NCI-H1930 (cell line): ENCODE data around the gene OR2J2.
"Not testable (repeated sequence)": the region's sequence is repeated elsewhere in the genome, so short reads cannot be mapped to it uniquely, and the experiment has no call there.

ENCODE experiments used
- DNase-seq, 2 experiments: peaks; one replicate each; lab custom pipeline; 2025; lab: John Stamatoyannopoulos, UW

OR2J2 gene

DNA sequence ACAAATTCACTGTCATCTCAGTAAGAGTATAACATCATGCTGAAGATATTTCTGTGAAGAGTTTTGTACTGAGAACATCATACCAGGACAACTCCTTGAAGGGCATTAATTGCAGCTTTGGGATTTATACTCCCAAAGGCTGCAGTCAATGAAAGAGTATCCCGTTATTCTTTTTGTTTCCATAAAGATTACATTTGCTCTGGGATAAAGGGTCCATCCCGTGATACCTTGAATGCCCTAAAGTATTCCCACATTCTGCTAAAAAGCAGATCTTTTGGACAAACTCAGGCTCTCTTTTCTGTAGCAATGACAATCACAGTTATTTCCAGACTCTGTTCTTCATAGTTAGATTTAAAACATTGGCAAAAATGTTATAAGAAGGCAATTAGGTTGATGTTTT lies at the start of gene OR2J2:
Gene OR2J2, plus strand, starts transcription at position 301 of the 400 bp plus-strand sequence. CDS start 2,729 bp downstream, outside the sequence.
- DNase-seq = not testable (repeated sequence)

DNA sequence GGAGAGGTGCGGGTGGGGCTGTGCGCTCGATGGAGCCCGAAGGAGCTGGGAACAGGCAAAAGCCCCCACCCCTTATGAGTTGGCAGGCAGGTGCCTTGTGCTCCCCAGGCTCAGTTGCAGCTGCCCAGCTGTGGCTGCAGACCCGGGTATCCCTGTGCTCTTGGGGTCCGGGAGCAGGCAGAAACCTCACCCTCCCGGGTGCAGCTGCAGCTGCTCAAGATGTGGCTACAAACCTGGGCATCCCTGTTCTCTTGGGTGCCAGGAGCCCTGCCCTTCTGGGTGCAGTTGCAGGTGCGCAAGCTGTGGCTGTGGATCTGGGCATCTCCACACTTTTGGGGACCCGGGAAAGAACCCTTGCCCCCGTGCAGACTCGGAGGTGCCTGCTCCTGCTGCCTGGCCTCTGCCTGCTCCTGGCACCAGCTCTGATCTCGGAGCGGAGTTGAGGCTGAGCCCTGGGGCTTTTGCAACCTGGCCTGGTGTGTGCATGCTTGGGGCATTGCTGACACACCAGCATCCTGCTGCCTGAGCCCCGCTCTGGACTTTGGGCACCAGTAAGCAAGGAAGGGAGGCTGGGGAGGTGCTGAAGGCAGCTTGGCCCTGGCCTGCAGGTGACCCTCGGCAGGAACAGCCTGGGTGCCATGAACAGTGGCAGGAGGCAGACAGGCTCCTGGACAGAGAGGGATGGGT lies 41.2 kb upstream of the OR2J2 start:
- DNase-seq = no peak

DNA sequence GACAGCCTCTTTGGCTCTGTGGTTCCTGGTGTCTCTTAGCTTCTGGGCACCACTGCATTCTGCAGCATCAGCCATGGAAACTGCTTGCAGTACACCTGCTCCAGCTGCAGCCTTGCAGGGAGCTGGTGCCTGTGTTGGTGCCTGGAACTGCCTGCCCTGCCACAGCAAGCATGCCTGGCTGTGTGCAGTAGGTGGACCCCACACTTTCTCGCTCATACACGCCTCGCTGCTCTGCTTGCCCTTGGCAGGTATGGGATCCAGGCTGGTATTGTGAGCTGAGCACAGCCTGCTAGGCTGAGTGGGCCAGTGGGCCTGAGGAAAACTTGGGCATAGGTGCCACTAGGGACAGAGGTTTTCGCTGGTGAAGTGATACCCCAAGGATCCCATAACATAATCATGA lies 40.1 kb upstream of the OR2J2 start:
- DNase-seq = no peak

DNA sequence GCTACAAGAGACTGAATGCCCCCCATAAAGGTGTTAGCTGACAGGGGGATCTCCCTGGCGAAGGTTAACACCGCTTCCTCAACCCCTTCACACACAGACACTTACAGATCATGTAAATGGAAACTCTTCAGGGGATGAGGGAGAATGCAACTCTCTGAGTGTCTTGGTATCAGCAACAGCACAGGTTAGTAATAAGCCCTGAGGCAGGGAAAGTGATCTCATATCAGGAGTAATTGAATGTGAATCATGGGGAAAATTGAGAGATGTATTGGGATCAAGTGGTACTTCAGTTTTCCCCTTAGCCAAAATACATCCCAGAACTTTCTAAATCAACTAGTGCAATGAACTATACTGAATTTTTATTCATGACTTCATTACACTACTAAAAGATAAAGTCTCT lies 39.0 kb upstream of the OR2J2 start:
- DNase-seq = no peak

DNA sequence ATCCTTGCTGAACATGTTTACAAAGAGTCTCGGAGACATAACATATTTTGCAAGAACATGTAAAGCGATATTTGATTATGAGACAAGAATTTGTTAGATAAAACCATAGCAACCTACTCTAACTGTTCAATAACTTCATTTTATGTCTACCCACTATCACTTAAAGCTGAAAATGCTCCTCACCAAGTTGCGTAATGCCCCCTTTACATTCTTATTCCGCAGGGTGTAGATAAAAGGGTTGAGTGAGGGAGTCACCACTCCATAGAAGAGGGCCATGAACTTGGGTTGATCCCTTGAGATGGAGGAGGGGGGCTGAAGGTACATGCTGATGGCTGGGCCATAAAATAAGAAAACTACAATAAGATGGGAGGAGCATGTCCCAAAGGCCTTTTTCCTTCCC lies 33.0 kb upstream of the OR2J2 start:
- DNase-seq = no peak

DNA sequence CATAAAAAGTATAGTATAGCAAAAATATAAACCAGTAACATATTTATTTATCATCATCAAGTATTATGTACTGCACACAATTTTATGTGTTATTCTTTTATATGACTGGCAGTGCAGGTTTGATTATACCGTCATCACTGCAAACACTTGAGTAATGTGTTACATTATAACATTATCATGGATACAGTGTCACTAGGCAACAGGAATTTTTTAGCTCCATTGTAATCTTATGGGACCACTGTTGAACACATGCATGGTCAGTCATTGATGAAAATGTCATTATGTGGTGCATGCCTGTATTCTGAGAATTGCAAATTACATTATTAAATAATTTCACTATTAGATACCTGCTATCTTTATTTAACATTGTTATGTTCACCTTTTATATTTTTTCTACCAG lies 29.1 kb upstream of the OR2J2 start:
- DNase-seq = no peak

DNA sequence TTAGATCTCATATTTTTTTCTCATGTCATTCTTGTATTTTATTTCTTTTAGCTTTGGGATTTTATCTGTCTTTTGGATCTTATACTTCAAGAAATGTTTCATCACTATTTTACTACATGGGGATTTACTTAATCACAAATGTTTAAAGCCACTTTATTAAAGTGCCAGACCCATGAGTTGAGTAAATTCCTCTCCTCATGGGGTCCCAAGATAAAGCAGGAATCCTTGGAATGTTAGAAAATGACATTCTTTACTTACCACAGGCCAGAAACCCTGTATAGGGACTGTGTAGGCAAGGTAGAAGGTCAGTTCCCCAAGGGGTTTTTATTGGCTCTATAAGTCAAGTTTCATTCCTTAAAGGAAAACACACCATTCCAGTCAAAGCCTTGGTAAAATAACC lies 28.4 kb upstream of the OR2J2 start:
- DNase-seq = no peak

DNA sequence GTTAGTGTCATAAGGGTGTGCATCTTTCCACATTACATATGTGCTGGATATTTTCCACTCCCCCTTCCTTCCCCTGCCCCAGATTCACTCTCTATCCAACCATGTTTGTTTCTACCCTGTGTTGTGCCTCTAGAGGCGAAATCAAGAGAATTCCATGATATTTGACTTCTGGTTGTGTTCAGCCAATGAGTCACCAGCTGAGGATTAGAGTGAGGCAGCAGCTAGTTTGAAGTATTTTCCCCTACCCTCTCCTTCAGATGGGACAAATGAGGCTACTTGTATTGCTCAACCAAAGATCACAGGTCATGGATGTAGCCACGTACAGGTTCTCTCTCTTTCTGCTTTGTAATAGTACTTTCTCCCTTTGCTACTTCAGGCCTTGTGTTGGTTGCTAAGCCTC lies 24.5 kb upstream of the OR2J2 start:
- no peak for DNase-seq

DNA sequence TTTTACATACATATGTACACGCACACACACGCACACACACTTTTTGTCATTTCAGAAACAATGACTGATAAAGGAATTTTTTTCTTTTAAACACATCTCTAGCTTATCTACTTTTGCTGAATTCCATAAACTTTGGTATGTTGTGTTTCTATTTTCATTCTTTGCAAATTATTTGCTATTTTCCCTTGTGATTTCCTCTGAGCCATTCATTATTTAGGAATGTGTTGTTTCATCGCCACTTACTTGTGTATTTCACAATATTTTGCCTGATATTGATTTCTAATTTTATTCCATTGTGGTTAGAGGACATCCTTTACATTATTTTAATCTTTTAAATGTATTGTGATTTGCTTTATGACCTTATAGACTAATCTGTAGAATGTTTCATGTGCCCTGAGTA lies 23.6 kb upstream of the OR2J2 start:
- no peak for DNase-seq

DNA sequence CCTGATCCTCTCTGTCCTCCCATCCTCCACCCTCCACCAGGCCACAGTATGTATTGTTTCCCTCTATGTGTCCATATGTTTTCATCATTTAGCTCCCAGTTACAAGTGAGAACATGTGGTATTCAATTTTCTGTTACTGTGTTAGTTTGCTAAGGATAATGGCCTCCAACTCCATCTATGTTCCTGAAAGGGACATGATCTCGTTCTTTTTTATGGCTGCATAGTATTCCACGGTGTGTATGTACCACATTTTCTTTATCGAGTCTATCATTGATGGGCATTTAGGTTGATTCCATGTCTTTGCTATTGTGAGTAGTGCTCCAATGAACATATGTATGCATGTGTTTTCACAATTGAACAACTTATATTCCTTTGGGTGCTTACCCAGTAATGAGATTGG lies 21.3 kb upstream of the OR2J2 start:
- DNase-seq = not testable (repeated sequence)

DNA sequence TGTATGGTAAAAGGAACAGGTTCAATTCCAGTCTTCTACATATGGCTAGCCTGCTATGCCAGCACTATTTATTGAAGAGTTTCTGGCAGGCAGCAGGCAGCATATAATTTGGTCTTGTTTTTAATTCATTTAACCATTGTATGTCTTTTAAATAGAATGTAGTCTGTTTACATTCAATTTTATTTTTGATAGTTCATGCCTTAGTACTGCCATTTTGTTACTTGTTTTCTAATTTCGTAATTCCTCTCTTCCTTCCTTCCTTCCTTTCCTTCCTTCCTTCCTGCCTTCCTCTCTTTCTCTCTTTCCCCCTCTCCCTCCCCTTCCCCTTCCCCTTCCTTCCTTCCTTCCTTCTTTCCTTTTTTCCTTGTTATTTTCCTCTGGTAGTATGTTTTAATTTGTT lies 17.6 kb upstream of the OR2J2 start:
- DNase-seq = no peak

DNA sequence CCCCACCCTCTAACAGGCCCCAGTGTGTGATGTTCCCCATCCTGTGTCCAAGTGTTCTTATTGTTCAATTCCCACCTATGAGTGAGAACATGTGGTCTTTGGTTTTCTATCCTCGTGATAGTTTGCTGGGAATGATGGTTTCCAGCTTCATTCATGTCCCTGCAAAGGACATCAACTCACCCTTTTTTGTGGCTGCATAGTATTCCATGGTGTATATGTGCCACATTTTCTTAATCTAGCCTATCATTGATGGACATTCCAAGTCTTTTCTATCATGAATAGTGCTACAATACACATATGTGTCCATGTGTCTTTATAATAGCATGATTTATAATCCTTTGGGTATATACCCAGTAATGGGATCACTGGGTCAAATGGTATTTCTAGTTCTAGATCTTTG lies 15.5 kb upstream of the OR2J2 start:
- not testable (repeated sequence) for DNase-seq

DNA sequence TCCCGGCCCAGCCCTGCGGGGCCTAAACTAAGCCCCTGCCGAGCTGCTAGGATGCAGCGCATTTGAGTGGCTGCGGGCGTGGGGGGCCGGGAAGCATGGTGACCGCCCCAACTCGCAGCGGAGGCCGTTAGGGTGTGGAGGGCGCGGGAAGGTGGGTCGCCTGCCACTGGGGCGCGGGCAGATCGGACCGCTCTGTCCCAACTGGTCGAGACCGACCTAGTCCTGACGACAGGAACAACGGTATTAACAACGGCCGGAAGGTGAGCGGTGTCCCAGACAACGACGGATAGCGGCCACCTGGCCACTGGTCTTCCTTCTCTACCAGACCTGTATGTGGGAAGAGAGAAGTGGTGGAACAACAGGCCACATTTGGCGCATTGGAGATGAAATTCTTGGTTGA lies 10.8 kb upstream of the OR2J2 start:
- not testable (repeated sequence) for DNase-seq

DNA sequence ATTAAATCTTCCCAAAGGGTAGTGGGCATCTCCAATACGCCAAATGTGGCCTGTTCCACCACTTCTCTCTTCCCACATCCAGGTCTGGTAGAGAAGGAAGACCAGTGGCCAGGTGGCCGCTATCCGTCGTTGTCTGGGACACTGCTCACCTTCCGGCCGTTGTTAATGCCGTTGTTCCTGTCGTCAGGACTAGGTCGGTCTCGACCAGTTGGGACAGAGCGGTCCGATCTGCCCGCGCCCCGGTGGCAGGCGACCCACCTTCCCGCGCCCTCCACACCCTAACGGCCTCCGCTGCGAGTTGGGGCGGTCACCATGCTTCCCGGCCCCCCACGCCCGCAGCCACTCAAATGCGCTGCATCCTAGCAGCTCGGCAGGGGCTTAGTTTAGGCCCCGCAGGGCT lies 5.1 kb upstream of the OR2J2 start:
- not testable (repeated sequence) for DNase-seq

DNA sequence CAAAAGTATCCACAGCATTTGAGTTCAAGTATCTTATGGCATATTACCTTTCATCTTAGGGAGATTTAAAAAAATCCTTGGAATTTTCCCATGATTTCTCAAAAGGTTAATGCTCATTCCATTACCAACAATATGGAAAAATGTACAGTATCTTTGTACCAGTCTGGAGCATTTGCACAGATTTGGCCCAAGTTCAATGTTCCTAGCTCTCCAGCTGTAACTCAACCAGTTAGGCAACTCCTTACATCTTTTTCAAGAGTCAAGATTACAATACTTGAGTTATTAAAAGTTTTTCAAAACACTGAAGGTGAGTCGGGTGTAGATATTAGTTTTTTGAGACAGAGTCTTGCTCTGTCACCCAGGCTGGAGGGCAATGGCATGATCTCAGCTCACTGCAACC lies 1.0 kb downstream of the OR2J2 start:
- DNase-seq = no peak

DNA sequence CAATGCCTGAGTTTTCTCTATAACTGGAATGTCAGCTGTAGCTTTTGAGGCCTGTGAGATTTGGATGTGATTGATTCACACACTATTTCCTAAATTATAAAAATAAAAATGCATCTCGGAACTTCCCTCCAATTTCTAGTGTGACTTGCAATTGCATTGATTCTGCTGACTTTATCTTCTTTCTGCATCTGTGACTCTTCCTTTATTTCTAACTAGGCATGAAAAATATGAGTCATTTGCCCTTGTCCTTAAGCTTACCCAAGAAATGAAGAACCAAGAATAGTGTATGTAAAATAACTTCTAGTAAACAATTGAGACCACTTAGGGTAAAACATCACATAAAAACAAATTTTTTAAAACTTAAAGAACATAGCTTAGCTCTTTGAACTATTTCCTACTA lies 12.9 kb downstream of the OR2J2 start:
- DNase-seq = no peak

DNA sequence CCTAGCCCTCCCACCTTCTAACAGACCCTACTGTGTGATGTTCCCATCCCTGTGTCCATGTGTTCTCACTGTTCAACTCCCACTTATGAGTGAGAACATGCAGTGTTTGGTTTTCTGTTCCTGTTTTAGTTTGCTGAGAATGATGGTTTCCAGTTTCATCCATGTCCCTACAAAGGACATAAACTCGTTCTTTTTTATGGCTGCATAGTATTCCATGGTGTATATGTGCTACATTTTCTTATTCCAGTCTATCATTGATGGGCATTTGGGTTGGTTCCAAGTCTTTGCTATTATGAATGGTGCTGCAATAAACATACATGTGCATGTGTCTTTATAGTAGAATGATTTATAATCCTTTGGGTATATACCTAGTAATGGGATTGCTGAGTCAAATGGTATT lies 18.0 kb downstream of the OR2J2 start:
- DNase-seq = not testable (repeated sequence)

DNA sequence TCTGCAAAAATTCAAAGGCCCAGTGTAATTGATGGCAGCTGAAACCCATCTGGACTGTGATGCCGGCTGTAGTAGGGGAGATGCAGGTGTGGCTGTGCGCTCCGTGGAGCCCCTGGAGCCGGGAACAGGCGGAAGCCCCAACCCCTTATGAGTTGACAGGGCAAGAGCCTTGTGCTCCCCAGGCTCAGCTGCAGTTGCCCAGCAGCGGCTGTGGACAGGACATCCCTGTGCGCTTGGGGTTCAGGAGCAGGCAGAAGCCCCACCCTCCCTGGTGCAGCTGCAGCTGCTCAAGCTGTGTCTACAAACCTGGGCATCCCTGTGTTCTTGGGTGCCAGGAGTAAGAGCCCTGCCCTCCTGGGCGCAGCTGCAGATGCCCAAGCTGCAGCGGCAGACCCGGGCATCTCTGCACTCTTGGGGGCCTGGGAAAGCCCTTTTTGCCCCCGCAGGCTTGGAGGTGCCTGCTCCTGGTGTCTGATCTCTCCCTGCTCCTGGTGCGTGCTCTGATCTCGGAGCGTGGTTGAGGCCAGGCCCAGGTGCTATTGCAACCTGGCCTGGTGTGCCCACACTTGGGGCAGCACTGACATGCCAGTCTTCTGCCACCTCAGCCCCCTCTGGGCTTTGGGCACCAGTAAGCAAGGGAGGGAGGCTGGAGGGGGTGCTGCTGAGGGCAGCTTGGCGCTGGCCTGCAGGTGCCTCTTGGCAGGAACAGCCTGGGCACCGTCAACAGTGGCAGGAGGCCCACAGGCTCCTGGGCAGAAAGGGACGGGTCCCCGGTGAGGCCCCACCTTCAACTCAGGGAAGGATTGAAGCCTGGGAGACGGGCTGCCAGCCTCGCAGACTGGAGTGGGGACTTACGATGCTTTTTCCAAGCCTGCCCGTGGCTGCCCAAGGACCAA lies 30.3 kb downstream of the OR2J2 start:
- DNase-seq = no peak

DNA sequence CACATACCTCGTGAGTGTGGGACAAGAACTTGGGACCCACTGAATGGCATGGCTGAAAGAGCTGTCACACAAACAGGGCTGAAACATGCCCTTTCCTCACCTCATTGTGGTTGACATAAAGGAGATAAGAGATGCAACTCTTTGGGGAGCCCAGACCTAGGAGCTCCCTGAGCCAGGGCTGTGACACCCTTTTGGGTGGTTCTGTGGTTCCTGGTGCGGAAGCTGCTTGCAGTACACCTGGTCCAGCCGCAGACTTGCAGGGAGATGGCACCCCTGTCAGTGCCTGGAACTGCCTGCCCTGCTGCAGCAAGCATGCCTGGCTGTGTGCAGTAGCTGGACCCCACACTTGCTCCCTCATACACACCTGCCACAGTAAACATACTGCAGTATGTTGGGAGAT lies 31.3 kb downstream of the OR2J2 start:
- DNase-seq = no peak

DNA sequence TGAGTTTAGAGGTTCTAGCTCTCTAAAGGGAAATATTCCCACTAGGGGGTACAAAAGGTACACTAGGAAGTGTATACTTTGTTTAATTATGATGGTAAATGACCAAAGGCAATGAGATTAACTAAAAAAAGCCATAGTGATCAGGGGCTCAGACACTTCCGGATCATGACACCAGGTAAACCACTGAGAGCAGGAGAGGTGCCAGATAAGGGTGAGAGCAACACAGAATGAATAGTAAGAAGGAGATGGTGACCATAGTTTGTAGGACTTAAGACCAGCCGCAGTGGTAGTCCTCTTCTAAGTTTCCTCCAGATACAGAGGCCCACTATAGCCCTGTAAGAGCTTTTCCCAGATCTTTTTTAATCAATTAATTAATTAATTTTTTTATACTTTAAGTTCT lies 40.8 kb downstream of the OR2J2 start:
- no peak for DNase-seq

DNA sequence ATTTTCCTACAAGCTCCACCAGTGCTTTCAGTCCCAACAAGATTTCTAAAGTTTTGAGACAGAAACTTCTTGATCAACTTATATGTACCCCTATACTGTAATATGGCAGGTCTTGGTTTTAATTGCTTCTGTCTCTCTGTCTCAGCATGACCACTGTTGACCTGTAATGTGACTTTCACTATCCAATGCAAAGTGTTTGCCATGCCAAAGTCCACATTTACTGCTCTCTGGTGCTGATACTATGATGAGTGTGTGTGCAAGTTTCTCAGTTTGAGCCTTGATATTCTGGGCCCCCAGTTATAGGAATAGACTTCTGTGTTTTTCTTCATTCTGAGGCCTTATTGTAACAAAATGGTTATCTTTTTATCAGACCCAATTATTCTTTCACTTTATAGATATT lies 45.8 kb downstream of the OR2J2 start:
- no peak for DNase-seq

DNA sequence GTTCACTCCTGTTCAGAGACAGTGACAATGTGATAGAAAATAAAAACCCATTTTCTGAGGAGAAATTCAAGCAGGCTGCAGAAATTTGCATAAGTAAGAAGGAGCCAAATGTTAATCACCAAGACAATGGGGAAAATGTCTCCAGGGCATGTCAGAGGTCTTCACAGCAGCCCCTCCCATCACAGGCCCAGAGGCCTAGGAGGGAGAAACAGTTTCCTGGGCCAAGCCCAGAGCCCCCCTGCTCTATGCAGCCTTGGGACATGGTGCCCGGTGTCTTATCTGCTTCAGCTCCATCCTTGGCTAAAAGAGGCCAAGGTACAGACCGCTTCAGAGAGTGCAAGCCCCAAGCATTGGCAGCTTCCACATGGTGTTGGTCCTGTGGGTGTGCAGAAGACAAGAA lies 46.5 kb downstream of the OR2J2 start:
- not testable (repeated sequence) for DNase-seq

DNA sequence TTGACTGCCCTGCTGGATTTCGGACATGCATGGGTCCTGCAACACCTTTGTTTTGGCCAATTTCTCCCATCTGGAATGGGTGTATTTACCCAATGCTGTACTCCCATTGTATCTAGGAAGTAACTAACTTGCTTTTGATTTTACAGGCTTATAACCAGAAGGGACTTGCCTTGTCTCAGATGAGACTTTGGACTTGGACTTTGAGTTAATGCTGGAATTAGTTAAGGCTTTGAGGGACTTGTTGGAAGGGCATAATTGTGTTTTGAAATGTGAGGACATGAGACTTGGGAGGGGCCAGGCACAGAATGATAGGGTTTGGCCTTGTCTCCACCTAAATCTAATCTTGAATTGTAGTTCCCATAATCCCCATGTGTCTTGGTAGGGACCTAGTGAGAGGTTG lies 47.3 kb downstream of the OR2J2 start:
- DNase-seq = not testable (repeated sequence)
